SK-N-SH (cell line): Measurements from ENCODE around the gene IMMT. TPM values are rescaled to one million over a fixed set of nuclear protein-coding genes. Genes with fewer than 3 reads are reported as not detected.

ENCODE experiments used
- CTCF ChIA-PET: fragments of 300-600, 350-600 bp; formaldehyde crosslinking; extraction: SDS; loops from one replicate; lab custom pipeline; 2021; lab: Yijun Ruan, JAX
- POLR2A ChIA-PET: fragments of 350-600 bp; sonication (Branson Sonifier 250); formaldehyde crosslinking; extraction: SDS; loops from one replicate; lab custom pipeline; 2020; ENCODE audit warnings: antibody characterized with exemption, inconsistent platforms; lab: Yijun Ruan, JAX
- DNase-seq: peaks from one replicate; pipeline ENCODE4 v3.0.0; 2012
- H2AFZ ChIP-seq: fragments of 200-600 bp; sonication (generic); 2 replicates; pipeline ENCODE4 v1.8.1; 2016; ENCODE audit warnings: antibody characterized with exemption, mild to moderate bottlenecking, low read depth
- H3F3A ChIP-seq: fragments of 200-600 bp; sonication (generic); replicated peaks from 2 replicates; pipeline ENCODE3; 2016; ENCODE audit warnings: antibody characterized with exemption, mild to moderate bottlenecking; ENCODE audit not compliant: insufficient read depth
- H3K27ac ChIP-seq, 2 experiments: fragments of 200-500 bp in 1 of 2; fragments of 200-600 bp in 1 of 2; sonication (Bioruptor generic) in 1 of 2; sonication (generic), shearing (Covaris generic) in 1 of 2; 2 replicates each; pipeline versions ENCODE4 v1.5.1 to v1.6.1; 2014 to 2016; ENCODE audit warnings: low read depth in 2 of 2, inconsistent platforms in 1 of 2, low read length in 1 of 2, mild to moderate bottlenecking in 1 of 2, mixed read lengths in 1 of 2
- H3K27me3 ChIP-seq: fragments of 200-600 bp; sonication (generic), shearing (Covaris generic); 2 replicates; pipeline ENCODE4 v1.6.1; 2016; ENCODE audit warnings: mixed run types; ENCODE audit not compliant: insufficient read depth
- H3K36me3 ChIP-seq, 2 experiments: fragments of 200-500 bp in 1 of 2; fragments of 200-600 bp in 1 of 2; sonication (Bioruptor generic) in 1 of 2; sonication (generic) in 1 of 2; replicated peaks in 1 of 2; 2 replicates each; pipeline versions ENCODE3 to v1.5.1; 2014 to 2016; ENCODE audit warnings: low read length in 1 of 2, mild to moderate bottlenecking in 1 of 2; ENCODE audit not compliant: insufficient read depth in 2 of 2, control insufficient read depth in 1 of 2
- H3K4me1 ChIP-seq, 2 experiments: fragments of 200-500 bp in 1 of 2; fragments of 200-600 bp in 1 of 2; sonication (Bioruptor generic) in 1 of 2; sonication (generic), shearing (Covaris generic) in 1 of 2; 2 replicates each; pipeline versions ENCODE4 v1.5.1 to v1.6.1; 2014 to 2016; ENCODE audit warnings: low read depth in 1 of 2, low read length in 1 of 2, mixed run types in 1 of 2; ENCODE audit not compliant: insufficient read depth in 2 of 2, control insufficient read depth in 1 of 2
- H3K4me2 ChIP-seq: fragments of 200-600 bp; sonication (generic), shearing (Covaris generic); 2 replicates; pipeline ENCODE4 v1.6.1; 2017; ENCODE audit warnings: mixed run types
- H3K4me3 ChIP-seq, 2 experiments: fragments of 200-500 bp in 1 of 2; fragments of 200-600 bp in 1 of 2; sonication (Bioruptor generic) in 1 of 2; sonication (generic), shearing (Covaris generic) in 1 of 2; 2 replicates each; pipeline versions ENCODE4 v1.5.1 to v1.8.1; 2014 to 2016; ENCODE audit warnings: low read depth in 2 of 2, inconsistent platforms in 1 of 2, low read length in 1 of 2, mild to moderate bottlenecking in 1 of 2, mixed read lengths in 1 of 2, moderate library complexity in 1 of 2
- H3K79me2 ChIP-seq: fragments of 200-600 bp; sonication (generic); 2 replicates; pipeline ENCODE4 v1.8.1; 2017; ENCODE audit warnings: mild to moderate bottlenecking; ENCODE audit not compliant: insufficient read depth
- H3K9ac ChIP-seq: fragments of 200-600 bp; sonication (generic); 2 replicates; pipeline ENCODE4 v1.6.1; 2017; ENCODE audit warnings: mixed run types
- H3K9me2 ChIP-seq: fragments of 200-600 bp; sonication (generic); 2 replicates; pipeline ENCODE4 v1.6.1; 2017; ENCODE audit warnings: mixed run types
- H3K9me3 ChIP-seq: fragments of 200-600 bp; sonication (generic); 2 replicates; pipeline ENCODE4 v1.6.1; 2017; ENCODE audit warnings: mixed run types, mild to moderate bottlenecking, moderate library complexity
- H4K20me1 ChIP-seq: fragments of 200-600 bp; sonication (generic); 2 replicates; pipeline ENCODE4 v1.6.1; 2017; ENCODE audit warnings: mild to moderate bottlenecking, mixed run types; ENCODE audit not compliant: insufficient read depth
- ELF1 ChIP-seq: IDR thresholded peaks from 2 replicates; pipeline ENCODE4 v1.4.0; 2012
- EP300 ChIP-seq, 2 experiments: IDR thresholded peaks; 2 replicates each; pipeline versions ENCODE4 v1.4.0 to v1.6.1; 2012; ENCODE audit warnings: borderline replicate concordance in 1 of 2, low read depth in 1 of 2, low read length in 1 of 2
- EZH2phosphoT487 ChIP-seq: fragments of 200-600 bp; sonication (generic); IDR thresholded peaks from 2 replicates; pipeline ENCODE4 v1.6.1; 2017; ENCODE audit warnings: low read depth, mixed run types, mild to moderate bottlenecking, antibody characterized with exemption, moderate library complexity, borderline replicate concordance
- FOXM1 ChIP-seq: IDR thresholded peaks from 2 replicates; pipeline ENCODE4 v1.4.0; 2012; ENCODE audit warnings: low read depth, mild to moderate bottlenecking
- GABPA ChIP-seq: IDR thresholded peaks from 2 replicates; pipeline ENCODE4 v1.4.0; 2012; ENCODE audit warnings: low read depth, mild to moderate bottlenecking
- GATA2 ChIP-seq: sonication (generic); formaldehyde crosslinking; IDR thresholded peaks from 2 replicates; pipeline ENCODE4 v1.5.0; 2020; ENCODE audit warnings: mild to moderate bottlenecking, missing genetic modification reagents
- MEF2A ChIP-seq: IDR thresholded peaks from 2 replicates; pipeline ENCODE4 v1.4.0; 2012; ENCODE audit warnings: low read depth, borderline replicate concordance
- MXI1 ChIP-seq: IDR thresholded peaks from 2 replicates; pipeline ENCODE4 v1.6.1; 2012; ENCODE audit warnings: mild to moderate bottlenecking, low read depth, low read length, improper control_type of control experiment
- RAD21 ChIP-seq: IDR thresholded peaks from 2 replicates; pipeline ENCODE4 v1.6.1; 2012; ENCODE audit warnings: mild to moderate bottlenecking, low read length
- RCOR1 ChIP-seq: fragments of 150-350 bp; IDR thresholded peaks from 2 replicates; pipeline ENCODE4 v1.6.1; 2017; ENCODE audit warnings: antibody characterized with exemption, low read length
- SMC3 ChIP-seq: IDR thresholded peaks from 2 replicates; pipeline ENCODE4 v1.6.1; 2012; ENCODE audit warnings: low read depth, low read length, improper control_type of control experiment
- TCF12 ChIP-seq: IDR thresholded peaks from 2 replicates; pipeline ENCODE4 v1.4.0; 2012
- WGBS: methylation state at CpG from one replicate; pipeline ENCODE4 v1.1.6; 2017; ENCODE audit warnings: low lambda C conversion rate; 5-methylcytosine and 5-hydroxymethylcytosine counted together
- polyA plus RNA-seq, 3 experiments: library from polyadenylated mRNA; depleted of rRNA; stranded (reverse); fragments of >200 nt; gene quantifications; 2 replicates each; pipeline ENCODE4 v1.2.3, GENCODE V29; 2012
- TF ChIP-seq, protein P1 (sequence below): IDR thresholded peaks from 2 replicates; pipeline ENCODE4; 2012
- TF ChIP-seq, protein P2 (sequence below): fragments of 150-350 bp; IDR thresholded peaks from 2 replicates; pipeline ENCODE4 v1.6.1; 2016; ENCODE audit warnings: mild to moderate bottlenecking, low read depth, low read length
- TF ChIP-seq, protein P3 (sequence below): fragments of 200-600 bp; sonication (generic); IDR thresholded peaks from 2 replicates; pipeline ENCODE4 v1.6.1; 2017; ENCODE audit warnings: antibody characterized with exemption, mild to moderate bottlenecking, moderate library complexity
- TF ChIP-seq, protein P4 (sequence below): IDR thresholded peaks from 2 replicates; pipeline ENCODE4 v1.6.1; 2012; ENCODE audit warnings: mild to moderate bottlenecking, low read depth, low read length, moderate library complexity

Gene IMMT
- polyA plus RNA-seq, 1 of the 3 experiments (the other 2 are of a cell fraction), result 36.3 TPM

DNA sequence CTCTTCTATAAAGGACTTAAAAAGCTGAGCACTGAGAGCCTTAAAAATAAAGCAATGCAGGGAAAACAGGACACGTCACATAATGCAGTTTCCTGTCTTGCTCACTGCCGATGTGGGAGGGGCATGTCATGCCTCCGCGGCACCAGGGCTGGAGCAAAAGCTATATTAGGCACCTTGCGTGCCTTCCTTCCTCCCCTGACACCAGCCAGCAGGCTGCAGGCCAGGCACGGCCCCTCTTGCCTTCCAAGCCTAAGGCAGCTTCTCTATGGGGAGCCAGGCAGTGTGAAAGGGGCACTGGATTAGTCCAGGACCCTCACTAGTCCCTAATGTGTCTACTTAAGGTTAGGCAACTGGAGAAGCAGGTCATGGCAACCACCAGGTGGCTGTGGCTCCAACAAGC is 30.3 kb upstream of the IMMT start (continued):
- TF ChIP-seq, protein P1, sequence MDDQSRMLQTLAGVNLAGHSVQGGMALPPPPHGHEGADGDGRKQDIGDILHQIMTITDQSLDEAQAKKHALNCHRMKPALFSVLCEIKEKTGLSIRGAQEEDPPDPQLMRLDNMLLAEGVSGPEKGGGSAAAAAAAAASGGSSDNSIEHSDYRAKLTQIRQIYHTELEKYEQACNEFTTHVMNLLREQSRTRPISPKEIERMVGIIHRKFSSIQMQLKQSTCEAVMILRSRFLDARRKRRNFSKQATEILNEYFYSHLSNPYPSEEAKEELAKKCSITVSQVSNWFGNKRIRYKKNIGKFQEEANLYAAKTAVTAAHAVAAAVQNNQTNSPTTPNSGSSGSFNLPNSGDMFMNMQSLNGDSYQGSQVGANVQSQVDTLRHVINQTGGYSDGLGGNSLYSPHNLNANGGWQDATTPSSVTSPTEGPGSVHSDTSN, result no peak
- TF ChIP-seq RAD21 (no peak), EP300 (IDR thresholded peaks at IDR 0.05; ENCODE audit: borderline replicate concordance in 1 of 2, low read depth in 1 of 2, low read length in 1 of 2) (no peak)
- TF ChIP-seq, protein P2, sequence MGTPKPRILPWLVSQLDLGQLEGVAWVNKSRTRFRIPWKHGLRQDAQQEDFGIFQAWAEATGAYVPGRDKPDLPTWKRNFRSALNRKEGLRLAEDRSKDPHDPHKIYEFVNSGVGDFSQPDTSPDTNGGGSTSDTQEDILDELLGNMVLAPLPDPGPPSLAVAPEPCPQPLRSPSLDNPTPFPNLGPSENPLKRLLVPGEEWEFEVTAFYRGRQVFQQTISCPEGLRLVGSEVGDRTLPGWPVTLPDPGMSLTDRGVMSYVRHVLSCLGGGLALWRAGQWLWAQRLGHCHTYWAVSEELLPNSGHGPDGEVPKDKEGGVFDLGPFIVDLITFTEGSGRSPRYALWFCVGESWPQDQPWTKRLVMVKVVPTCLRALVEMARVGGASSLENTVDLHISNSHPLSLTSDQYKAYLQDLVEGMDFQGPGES, result no peak

DNA sequence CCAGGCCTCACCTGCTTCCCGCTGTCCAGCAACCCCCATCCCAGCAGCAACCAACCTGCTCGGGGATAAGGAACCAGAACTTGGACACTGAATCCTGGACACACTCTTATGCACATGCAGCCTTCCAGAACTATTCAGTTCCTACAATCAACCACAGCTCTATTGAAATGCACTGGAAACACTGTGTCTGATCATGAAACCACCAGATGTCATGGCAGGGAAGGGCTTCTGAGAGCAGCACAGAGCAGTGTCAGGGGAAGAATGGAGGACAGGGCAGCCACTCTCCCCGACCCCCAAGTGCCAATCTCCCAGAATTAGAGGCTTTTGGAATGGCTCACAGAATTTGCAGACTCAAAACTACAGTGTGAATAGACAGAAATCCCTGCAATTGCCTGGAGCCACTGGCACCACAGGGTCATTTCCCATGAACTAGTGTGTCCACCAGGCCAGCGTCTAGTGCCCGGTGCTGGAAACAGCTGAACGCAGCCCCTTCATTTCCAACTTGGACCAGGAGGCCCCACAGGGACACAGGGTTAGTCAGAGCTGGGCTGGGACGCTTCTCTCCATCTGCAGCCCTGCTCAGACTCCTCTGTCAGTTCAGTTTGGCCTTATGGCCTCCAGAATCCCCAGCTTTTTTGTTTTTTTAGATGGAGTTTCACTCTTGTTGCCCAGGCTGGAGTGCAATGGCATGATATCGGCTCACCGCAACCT is 29.5 kb upstream of the IMMT start:
- CTCF ChIA-PET, result interaction anchor here (4.7 to 6.4 kb wide), 2 partner anchors 62 to 145 kb away, joined by 31 to 150 read pairs; no protein-coding TSS in a partner anchor
- Histone ChIP-seq H3K4me2 (no peak overlapping the region), H3F3A (no peaks in the 10 kb centered on the region)

More for the DNA sequence above, 29.5 kb upstream of the IMMT start:
- no peaks in the 10 kb centered on the region for H4K20me1 ChIP-seq
- no peak for TF ChIP-seq GABPA
- no peak for TF ChIP-seq MXI1
- no peak for TF ChIP-seq EP300 (IDR thresholded peaks at IDR 0.05; ENCODE audit: borderline replicate concordance in 1 of 2, low read depth in 1 of 2, low read length in 1 of 2)
- TF ChIP-seq TCF12, result no peak
- TF ChIP-seq EZH2phosphoT487, result no peak
- TF ChIP-seq RAD21, result no peak
- TF ChIP-seq, protein P3, sequence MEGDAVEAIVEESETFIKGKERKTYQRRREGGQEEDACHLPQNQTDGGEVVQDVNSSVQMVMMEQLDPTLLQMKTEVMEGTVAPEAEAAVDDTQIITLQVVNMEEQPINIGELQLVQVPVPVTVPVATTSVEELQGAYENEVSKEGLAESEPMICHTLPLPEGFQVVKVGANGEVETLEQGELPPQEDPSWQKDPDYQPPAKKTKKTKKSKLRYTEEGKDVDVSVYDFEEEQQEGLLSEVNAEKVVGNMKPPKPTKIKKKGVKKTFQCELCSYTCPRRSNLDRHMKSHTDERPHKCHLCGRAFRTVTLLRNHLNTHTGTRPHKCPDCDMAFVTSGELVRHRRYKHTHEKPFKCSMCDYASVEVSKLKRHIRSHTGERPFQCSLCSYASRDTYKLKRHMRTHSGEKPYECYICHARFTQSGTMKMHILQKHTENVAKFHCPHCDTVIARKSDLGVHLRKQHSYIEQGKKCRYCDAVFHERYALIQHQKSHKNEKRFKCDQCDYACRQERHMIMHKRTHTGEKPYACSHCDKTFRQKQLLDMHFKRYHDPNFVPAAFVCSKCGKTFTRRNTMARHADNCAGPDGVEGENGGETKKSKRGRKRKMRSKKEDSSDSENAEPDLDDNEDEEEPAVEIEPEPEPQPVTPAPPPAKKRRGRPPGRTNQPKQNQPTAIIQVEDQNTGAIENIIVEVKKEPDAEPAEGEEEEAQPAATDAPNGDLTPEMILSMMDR, result no peak
- no peak for TF ChIP-seq GATA2
- TF ChIP-seq FOXM1, result no peak
- TF ChIP-seq SMC3, result no peak
- TF ChIP-seq, protein P4, sequence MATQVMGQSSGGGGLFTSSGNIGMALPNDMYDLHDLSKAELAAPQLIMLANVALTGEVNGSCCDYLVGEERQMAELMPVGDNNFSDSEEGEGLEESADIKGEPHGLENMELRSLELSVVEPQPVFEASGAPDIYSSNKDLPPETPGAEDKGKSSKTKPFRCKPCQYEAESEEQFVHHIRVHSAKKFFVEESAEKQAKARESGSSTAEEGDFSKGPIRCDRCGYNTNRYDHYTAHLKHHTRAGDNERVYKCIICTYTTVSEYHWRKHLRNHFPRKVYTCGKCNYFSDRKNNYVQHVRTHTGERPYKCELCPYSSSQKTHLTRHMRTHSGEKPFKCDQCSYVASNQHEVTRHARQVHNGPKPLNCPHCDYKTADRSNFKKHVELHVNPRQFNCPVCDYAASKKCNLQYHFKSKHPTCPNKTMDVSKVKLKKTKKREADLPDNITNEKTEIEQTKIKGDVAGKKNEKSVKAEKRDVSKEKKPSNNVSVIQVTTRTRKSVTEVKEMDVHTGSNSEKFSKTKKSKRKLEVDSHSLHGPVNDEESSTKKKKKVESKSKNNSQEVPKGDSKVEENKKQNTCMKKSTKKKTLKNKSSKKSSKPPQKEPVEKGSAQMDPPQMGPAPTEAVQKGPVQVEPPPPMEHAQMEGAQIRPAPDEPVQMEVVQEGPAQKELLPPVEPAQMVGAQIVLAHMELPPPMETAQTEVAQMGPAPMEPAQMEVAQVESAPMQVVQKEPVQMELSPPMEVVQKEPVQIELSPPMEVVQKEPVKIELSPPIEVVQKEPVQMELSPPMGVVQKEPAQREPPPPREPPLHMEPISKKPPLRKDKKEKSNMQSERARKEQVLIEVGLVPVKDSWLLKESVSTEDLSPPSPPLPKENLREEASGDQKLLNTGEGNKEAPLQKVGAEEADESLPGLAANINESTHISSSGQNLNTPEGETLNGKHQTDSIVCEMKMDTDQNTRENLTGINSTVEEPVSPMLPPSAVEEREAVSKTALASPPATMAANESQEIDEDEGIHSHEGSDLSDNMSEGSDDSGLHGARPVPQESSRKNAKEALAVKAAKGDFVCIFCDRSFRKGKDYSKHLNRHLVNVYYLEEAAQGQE, result no peak
- TF ChIP-seq ELF1, result no peak
- TF ChIP-seq MEF2A, result no peak
- no peak for TF ChIP-seq RCOR1
- H3K4me3 ChIP-seq, result no peak overlapping the region
- no peak for DNase-seq
- no peak overlapping the region; a peak in 1 of 4 replicates for H3K27ac ChIP-seq
- POLR2A ChIA-PET, result no interaction called here
- no peaks in the 10 kb centered on the region for H3K27me3 ChIP-seq
- H3K9me3 ChIP-seq, result no peaks in the 10 kb centered on the region
- no peaks in the 10 kb centered on the region for H3K36me3 ChIP-seq
- no peak overlapping the region for H2AFZ ChIP-seq
- 71% methylated on average over 5 of the region's 9 CpGs for whole genome bisulfite sequencing
- peaks cover 6 to 27% of the 10 kb centered on the region in 2 experiments; a peak in 2 of 4 replicates for H3K4me1 ChIP-seq
- H3K9me2 ChIP-seq, result no peaks in the 10 kb centered on the region
- no peaks in the 10 kb centered on the region for H3K79me2 ChIP-seq
- H3K9ac ChIP-seq, result no peak overlapping the region
